Measurements from ENCODE around the gene TMEM126B. TPM values are rescaled to one million over a fixed set of nuclear protein-coding genes. Genes with fewer than 3 reads are reported as not detected.
"Not testable (repeated sequence)": the region's sequence is repeated elsewhere in the genome, so short reads cannot be mapped to it uniquely, and the experiment has no call there.

TMEM126B gene
- total RNA-seq, 5 donors from 2014 or later (not counting 1 experiment from before 2014, with no cell fraction given): 25.2 to 40.6 (median 34.4) TPM

- H3K36me3 ChIP-seq (ENCODE audit: control insufficient read depth in 2 of 2, extremely low read depth in 1 of 2, insufficient read depth in 1 of 2, low read length in 1 of 2); H3K4me1 Mint-ChIP-seq; DNase-seq; H3K9me3 ChIP-seq; H3K4me3 ChIP-seq (ENCODE audit: control insufficient read depth in 1 of 2, extremely low read depth in 1 of 2, low read length in 1 of 2); POLR2A ChIA-PET; H3K27me3 Mint-ChIP-seq; ATAC-seq (replicated peaks in 1 of 4); H3K4me1 ChIP-seq (ENCODE audit: control insufficient read depth in 1 of 2, extremely low read depth in 1 of 2, insufficient read depth in 2 of 2, low read length in 2 of 2); H3K27me3 ChIP-seq (replicated peaks in 1 of 2; ENCODE audit: control insufficient read depth in 2 of 2, extremely low read depth in 1 of 2, insufficient read depth in 2 of 2, low read length in 1 of 2); H3K27ac ChIP-seq (ENCODE audit: low read length); CTCF ChIA-PET; H3K36me3 Mint-ChIP-seq; H3K27ac Mint-ChIP-seq; H3K9me3 Mint-ChIP-seq; H3K4me3 Mint-ChIP-seq: not testable (repeated sequence)
- 0% methylated on average over 1 of the region's 2 CpGs for whole genome bisulfite sequencing (ENCODE audit: insufficient coverage)
Measured at GRCh38 chr11:85611643-85612042, 16.8 kb upstream of the TMEM126B start.

- ChIA-PET CTCF (no interaction called here), POLR2A (no interaction called here)
- H3K9me3 Mint-ChIP-seq: no peaks in the 10 kb centered on the region
- no peaks in the 10 kb centered on the region for H3K9me3 ChIP-seq
- no peak overlapping the region for H3K4me3 Mint-ChIP-seq
- DNase-seq (no peak), ATAC-seq (replicated peaks in 1 of 4) (no peak)
- H3K36me3 Mint-ChIP-seq: peaks cover 3% of the 10 kb centered on the region
- no peaks in the 10 kb centered on the region for H3K36me3 ChIP-seq (ENCODE audit: control insufficient read depth in 2 of 2, extremely low read depth in 1 of 2, insufficient read depth in 1 of 2, low read length in 1 of 2)
- no peak overlapping the region for H3K27ac ChIP-seq (ENCODE audit: low read length)
- peaks cover 0 to 4% of the 10 kb centered on the region in 2 donors for H3K27me3 Mint-ChIP-seq
- H3K27me3 ChIP-seq (replicated peaks in 1 of 2; ENCODE audit: control insufficient read depth in 2 of 2, extremely low read depth in 1 of 2, insufficient read depth in 2 of 2, low read length in 1 of 2): peaks cover 0 to under 1% of the 10 kb centered on the region in 2 experiments
- H3K4me1 Mint-ChIP-seq: peaks cover 0 to under 1% (median 0%) of the 10 kb centered on the region in 3 donors
- no peak overlapping the region for H3K27ac Mint-ChIP-seq
- no peaks in the 10 kb centered on the region for H3K4me1 ChIP-seq (ENCODE audit: control insufficient read depth in 1 of 2, extremely low read depth in 1 of 2, insufficient read depth in 2 of 2, low read length in 2 of 2)
- no peak overlapping the region for H3K4me3 ChIP-seq (ENCODE audit: control insufficient read depth in 1 of 2, extremely low read depth in 1 of 2, low read length in 1 of 2)
- WGBS (ENCODE audit: insufficient coverage): no CpG with 5 or more reads among the region's 6 CpGs
Measured at GRCh38 chr11:85619499-85619898, 8.9 kb upstream of the TMEM126B start.

GRCh38 chr11:85620256-85620655 is 8.1 kb upstream of the TMEM126B start:
- no CpG with 5 or more reads among the region's 3 CpGs for WGBS (ENCODE audit: insufficient coverage)
- Histone ChIP-seq H3K9me3 (no peaks in the 10 kb centered on the region), H3K4me3 (ENCODE audit: control insufficient read depth in 1 of 2, extremely low read depth in 1 of 2, low read length in 1 of 2) (no peak overlapping the region), H3K36me3 (ENCODE audit: control insufficient read depth in 2 of 2, extremely low read depth in 1 of 2, insufficient read depth in 1 of 2, low read length in 1 of 2) (no peaks in the 10 kb centered on the region), H3K4me1 (ENCODE audit: control insufficient read depth in 1 of 2, extremely low read depth in 1 of 2, insufficient read depth in 2 of 2, low read length in 2 of 2) (no peaks in the 10 kb centered on the region), H3K27me3 (replicated peaks in 1 of 2; ENCODE audit: control insufficient read depth in 2 of 2, extremely low read depth in 1 of 2, insufficient read depth in 2 of 2, low read length in 1 of 2) (no peaks in the 10 kb centered on the region), H3K27ac (ENCODE audit: low read length) (no peak overlapping the region)
- no peak overlapping the region for H3K27ac Mint-ChIP-seq
- no peaks in the 10 kb centered on the region for H3K9me3 Mint-ChIP-seq
- no peak overlapping the region for H3K4me3 Mint-ChIP-seq
- peaks cover 3% of the 10 kb centered on the region for H3K36me3 Mint-ChIP-seq
- POLR2A ChIA-PET: no interaction called here
- ATAC-seq (replicated peaks in 1 of 4) (no peak), DNase-seq (no peak)
- peaks cover 0 to 4% of the 10 kb centered on the region in 2 donors for H3K27me3 Mint-ChIP-seq
- H3K4me1 Mint-ChIP-seq: peaks cover 3 to 8% (median 4%) of the 10 kb centered on the region in 3 donors
- CTCF ChIA-PET: no interaction called here

GRCh38 chr11:85626496-85626895 is 1.9 kb upstream of the TMEM126B start:
- H3K4me3 Mint-ChIP-seq: peak overlapping the region; percentile 95 to 98 (median 96)
- DNase-seq: peak in 1 of 35 experiments; percentile 16
- ChIA-PET CTCF (no interaction called here), POLR2A (interaction anchor here (0.6 to 1.6 kb wide), 6 partner anchors 9 to 644 kb away, joined by 3 to 14 read pairs (median 3); partner anchors contain the start of genes CREBZF (in 1 of the 2) and TMEM126A (in 1 of the 2))
- WGBS (ENCODE audit: insufficient coverage): no CpG with 5 or more reads among the region's 2 CpGs
- no peak overlapping the region for H3K27ac ChIP-seq (ENCODE audit: low read length)
- peaks cover 5 to 6% of the 10 kb centered on the region in 2 donors for H3K36me3 ChIP-seq (ENCODE audit: control insufficient read depth in 2 of 2, extremely low read depth in 1 of 2, insufficient read depth in 1 of 2, low read length in 1 of 2)
- H3K36me3 Mint-ChIP-seq: peaks cover 5% of the 10 kb centered on the region
- H3K4me1 Mint-ChIP-seq: peaks cover 44 to 48% (median 44%) of the 10 kb centered on the region in 3 donors
- no peaks in the 10 kb centered on the region for H3K27me3 Mint-ChIP-seq
- no peaks in the 10 kb centered on the region for H3K9me3 ChIP-seq
- no peak for ATAC-seq (replicated peaks in 1 of 4)
- H3K27ac Mint-ChIP-seq: peak overlapping the region; percentile 95 to 98
- no peak overlapping the region for H3K4me3 ChIP-seq (ENCODE audit: control insufficient read depth in 1 of 2, extremely low read depth in 1 of 2, low read length in 1 of 2)
- no peaks in the 10 kb centered on the region for H3K9me3 Mint-ChIP-seq
- H3K27me3 ChIP-seq (replicated peaks in 1 of 2; ENCODE audit: control insufficient read depth in 2 of 2, extremely low read depth in 1 of 2, insufficient read depth in 2 of 2, low read length in 1 of 2): no peaks in the 10 kb centered on the region
- H3K4me1 ChIP-seq (ENCODE audit: control insufficient read depth in 1 of 2, extremely low read depth in 1 of 2, insufficient read depth in 2 of 2, low read length in 2 of 2): peaks cover 16 to 18% of the 10 kb centered on the region in 2 experiments

GRCh38 chr11:85627332-85627997 is 928 bp upstream of the TMEM126B start, which contains the start of gene DLG2:
DLG2 (minus strand) TSS chr11:85627344.
- peak within 1 kb of the TSS; percentile 92 to 98 for H3K4me3 ChIP-seq (ENCODE audit: control insufficient read depth in 1 of 2, extremely low read depth in 1 of 2, low read length in 1 of 2)
- H3K27ac ChIP-seq (ENCODE audit: low read length): peak within 1 kb of the TSS; percentile 80
- H3K4me1 ChIP-seq (ENCODE audit: control insufficient read depth in 1 of 2, extremely low read depth in 1 of 2, insufficient read depth in 2 of 2, low read length in 2 of 2): peaks cover 16 to 18% of the 10 kb centered on the region in 2 experiments
- H3K4me1 Mint-ChIP-seq: peaks cover 44 to 48% (median 44%) of the 10 kb centered on the region in 3 donors
- ATAC-seq (replicated peaks in 1 of 4) (peak in 3 of 4 experiments; percentile 3 to 5 (median 5)), DNase-seq (peak in 9 of 35 experiments; percentile 4 to 40 (median 10))
- POLR2A ChIA-PET: interaction anchor here (0.5 to 2.8 kb wide), 8 partner anchors 20 to 441 kb away, joined by 3 to 13 read pairs (median 6); partner anchors contain the start of genes TMEM126A (in 2 of the 2), CREBZF (in 1 of the 2) and PICALM (in 1 of the 2)
- 0% methylated on average over 9 of the region's 23 CpGs for WGBS (ENCODE audit: insufficient coverage)
- CTCF ChIA-PET: interaction anchor here in 1 of 2 donors (0.8 to 3.3 kb wide), 4 partner anchors 20 to 617 kb away, joined by 3 to 21 read pairs (median 4); partner anchors contain the start of genes EED and TMEM126A
- peaks cover 6 to 8% of the 10 kb centered on the region in 2 donors for H3K36me3 ChIP-seq (ENCODE audit: control insufficient read depth in 2 of 2, extremely low read depth in 1 of 2, insufficient read depth in 1 of 2, low read length in 1 of 2)
- peak within 1 kb of the TSS; percentile 95 to 98 (median 96) for H3K4me3 Mint-ChIP-seq
- H3K27ac Mint-ChIP-seq: peak within 1 kb of the TSS; percentile 95 to 98
- H3K9me3 Mint-ChIP-seq: no peaks in the 10 kb centered on the region
- no peaks in the 10 kb centered on the region for H3K27me3 Mint-ChIP-seq
- no peaks in the 10 kb centered on the region for H3K9me3 ChIP-seq
- no peaks in the 10 kb centered on the region for H3K27me3 ChIP-seq (replicated peaks in 1 of 2; ENCODE audit: control insufficient read depth in 2 of 2, extremely low read depth in 1 of 2, insufficient read depth in 2 of 2, low read length in 1 of 2)
- H3K36me3 Mint-ChIP-seq: peaks cover 9% of the 10 kb centered on the region

- H3K4me3 Mint-ChIP-seq: peak overlapping the region; percentile 95 to 98 (median 96)
- no peaks in the 10 kb centered on the region for H3K9me3 Mint-ChIP-seq
- H3K36me3 Mint-ChIP-seq: peaks cover 16% of the 10 kb centered on the region
- peaks cover 44 to 48% (median 44%) of the 10 kb centered on the region in 3 donors for H3K4me1 Mint-ChIP-seq
- Histone ChIP-seq H3K9me3 (no peaks in the 10 kb centered on the region), H3K27me3 (replicated peaks in 1 of 2; ENCODE audit: control insufficient read depth in 2 of 2, extremely low read depth in 1 of 2, insufficient read depth in 2 of 2, low read length in 1 of 2) (no peaks in the 10 kb centered on the region), H3K27ac (ENCODE audit: low read length) (peak overlapping the region; percentile 64), H3K4me3 (ENCODE audit: control insufficient read depth in 1 of 2, extremely low read depth in 1 of 2, low read length in 1 of 2) (peak overlapping the region; percentile 92 to 98), H3K36me3 (ENCODE audit: control insufficient read depth in 2 of 2, extremely low read depth in 1 of 2, insufficient read depth in 1 of 2, low read length in 1 of 2) (peaks cover 6 to 8% of the 10 kb centered on the region in 2 donors), H3K4me1 (ENCODE audit: control insufficient read depth in 1 of 2, extremely low read depth in 1 of 2, insufficient read depth in 2 of 2, low read length in 2 of 2) (peaks cover 16 to 18% of the 10 kb centered on the region in 2 experiments)
- ATAC-seq (replicated peaks in 1 of 4): peak; percentile 3 to 19 (median 7)
- H3K27me3 Mint-ChIP-seq: no peaks in the 10 kb centered on the region
- DNase-seq: no peak
- ChIA-PET CTCF (interaction anchor here in 1 of 2 donors (0.8 to 3.3 kb wide), 4 partner anchors 19 to 663 kb away, joined by 3 to 21 read pairs (median 3); partner anchors contain the start of gene TMEM126A), POLR2A (interaction anchor here (0.8 to 2.8 kb wide), 5 partner anchors 19 to 35 kb away, joined by 3 to 13 read pairs (median 6); partner anchors contain the start of genes TMEM126A (in 2 of the 2) and CREBZF (in 1 of the 2))
- H3K27ac Mint-ChIP-seq: peak overlapping the region; percentile 95 to 98
- WGBS (ENCODE audit: insufficient coverage): 0% methylated on average over 1 of the region's 13 CpGs
Measured at GRCh38 chr11:85628771-85629341, 463 bp downstream of the TMEM126B start.

Measured in T-cell (primary cell).